OCI-LY7 (cell line): ENCODE measurements around the gene CDK15.

Source experiments
- EZH2phosphoT487 ChIP-seq: fragments of 200-600 bp; sonication (generic); IDR thresholded peaks from 2 replicates; pipeline ENCODE4 v1.6.1; 2018; ENCODE audit warnings: low read depth, borderline replicate concordance, mild to moderate bottlenecking, mixed run types, antibody characterized with exemption, low read length, moderate library complexity, mixed read lengths
- TF ChIP-seq, protein P1 (sequence below): fragments of 200-600 bp; sonication (generic); conservative IDR thresholded peaks from 2 replicates; pipeline ENCODE4 v1.5.1; 2014; ENCODE audit warnings: mild to moderate bottlenecking, antibody characterized with exemption, low read length, moderate library complexity, mixed read lengths

DNA sequence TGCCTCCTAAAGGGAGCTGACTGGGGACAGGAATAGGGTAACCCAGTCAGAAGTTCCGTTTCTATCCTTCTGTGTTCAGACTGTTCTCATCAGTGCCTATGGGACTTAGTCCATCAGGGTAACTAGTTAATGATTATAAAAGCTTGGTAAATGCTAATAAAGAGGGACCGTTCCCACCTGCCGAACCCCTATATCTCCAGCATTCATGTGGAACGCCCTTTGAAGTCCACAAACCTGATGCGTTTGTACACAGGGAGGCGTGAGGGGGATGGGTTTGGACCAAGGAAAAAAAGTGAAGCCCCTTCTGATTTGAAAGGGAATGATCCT lies 112.9 kb downstream of the CDK15 start:
- TF ChIP-seq, protein P1, sequence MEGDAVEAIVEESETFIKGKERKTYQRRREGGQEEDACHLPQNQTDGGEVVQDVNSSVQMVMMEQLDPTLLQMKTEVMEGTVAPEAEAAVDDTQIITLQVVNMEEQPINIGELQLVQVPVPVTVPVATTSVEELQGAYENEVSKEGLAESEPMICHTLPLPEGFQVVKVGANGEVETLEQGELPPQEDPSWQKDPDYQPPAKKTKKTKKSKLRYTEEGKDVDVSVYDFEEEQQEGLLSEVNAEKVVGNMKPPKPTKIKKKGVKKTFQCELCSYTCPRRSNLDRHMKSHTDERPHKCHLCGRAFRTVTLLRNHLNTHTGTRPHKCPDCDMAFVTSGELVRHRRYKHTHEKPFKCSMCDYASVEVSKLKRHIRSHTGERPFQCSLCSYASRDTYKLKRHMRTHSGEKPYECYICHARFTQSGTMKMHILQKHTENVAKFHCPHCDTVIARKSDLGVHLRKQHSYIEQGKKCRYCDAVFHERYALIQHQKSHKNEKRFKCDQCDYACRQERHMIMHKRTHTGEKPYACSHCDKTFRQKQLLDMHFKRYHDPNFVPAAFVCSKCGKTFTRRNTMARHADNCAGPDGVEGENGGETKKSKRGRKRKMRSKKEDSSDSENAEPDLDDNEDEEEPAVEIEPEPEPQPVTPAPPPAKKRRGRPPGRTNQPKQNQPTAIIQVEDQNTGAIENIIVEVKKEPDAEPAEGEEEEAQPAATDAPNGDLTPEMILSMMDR, result no peak
- TF ChIP-seq EZH2phosphoT487, result no peak
